SK-N-SH (cell line): Measurements from ENCODE around the gene PFDN5.

Experiments used
- EP300 ChIP-seq, 2 experiments: IDR thresholded peaks; 2 replicates each; pipeline versions ENCODE4 v1.4.0 to v1.6.1; 2012; ENCODE audit warnings: borderline replicate concordance in 1 of 2, low read depth in 1 of 2, low read length in 1 of 2
- JUND ChIP-seq: IDR thresholded peaks from 2 replicates; pipeline ENCODE4 v1.4.0; 2012
- POLR2AphosphoS5 ChIP-seq: IDR thresholded peaks from 2 replicates; pipeline ENCODE4 v1.6.1; 2012; ENCODE audit warnings: low read depth, low read length
- RCOR1 ChIP-seq: fragments of 150-350 bp; IDR thresholded peaks from 2 replicates; pipeline ENCODE4 v1.6.1; 2017; ENCODE audit warnings: antibody characterized with exemption, low read length
- TEAD4 ChIP-seq: IDR thresholded peaks from 2 replicates; pipeline ENCODE4 v1.4.0; 2012; ENCODE audit warnings: mild to moderate bottlenecking, borderline replicate concordance; ENCODE audit not compliant: insufficient read depth
- TF ChIP-seq, protein P1 (sequence below): IDR thresholded peaks from 2 replicates; pipeline ENCODE4 v1.4.0; 2012; ENCODE audit warnings: low read depth, borderline replicate concordance
- TF ChIP-seq, protein P2 (sequence below): fragments of 200-600 bp; sonication (generic); IDR thresholded peaks from 2 replicates; pipeline ENCODE4 v1.6.1; 2017; ENCODE audit warnings: antibody characterized with exemption, mild to moderate bottlenecking, moderate library complexity
- TF ChIP-seq, protein P3 (sequence below): fragments of 150-350 bp; IDR thresholded peaks from 2 replicates; pipeline ENCODE4 v1.6.1; 2017; ENCODE audit warnings: antibody characterized with exemption, low read length, low read depth, borderline replicate concordance
- TF ChIP-seq, protein P4 (sequence below): IDR thresholded peaks from 2 replicates; pipeline ENCODE4 v1.4.0; 2012; ENCODE audit warnings: low read depth, borderline replicate concordance

DNA sequence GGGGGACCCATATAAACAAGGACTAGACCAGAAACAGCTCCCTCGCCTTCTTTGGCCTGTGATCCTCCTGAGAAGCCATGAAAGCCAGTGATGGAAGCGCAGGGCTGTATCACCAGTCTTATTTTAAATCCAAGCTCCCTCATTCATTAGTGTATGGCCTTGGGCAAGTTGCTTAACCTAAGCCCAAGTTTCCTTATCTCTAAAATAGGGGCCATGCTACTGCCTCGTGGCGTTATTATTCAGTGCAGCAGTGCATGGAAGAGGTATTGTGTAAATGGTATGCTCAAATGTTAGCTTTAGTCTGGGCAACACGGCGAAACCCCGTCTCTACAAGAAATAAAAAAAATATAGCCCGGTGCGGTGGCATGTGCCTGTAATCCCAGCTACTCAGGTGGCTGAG is 17.4 kb upstream of the PFDN5 start:
- TF ChIP-seq TEAD4 (no peak), POLR2AphosphoS5 (no peak), EP300 (IDR thresholded peaks at IDR 0.05; ENCODE audit: borderline replicate concordance in 1 of 2, low read depth in 1 of 2, low read length in 1 of 2) (no peak), JUND (no peak), RCOR1 (no peak)
- TF ChIP-seq, protein P1, sequence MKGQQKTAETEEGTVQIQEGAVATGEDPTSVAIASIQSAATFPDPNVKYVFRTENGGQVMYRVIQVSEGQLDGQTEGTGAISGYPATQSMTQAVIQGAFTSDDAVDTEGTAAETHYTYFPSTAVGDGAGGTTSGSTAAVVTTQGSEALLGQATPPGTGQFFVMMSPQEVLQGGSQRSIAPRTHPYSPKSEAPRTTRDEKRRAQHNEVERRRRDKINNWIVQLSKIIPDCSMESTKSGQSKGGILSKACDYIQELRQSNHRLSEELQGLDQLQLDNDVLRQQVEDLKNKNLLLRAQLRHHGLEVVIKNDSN: no peak
- TF ChIP-seq, protein P2, sequence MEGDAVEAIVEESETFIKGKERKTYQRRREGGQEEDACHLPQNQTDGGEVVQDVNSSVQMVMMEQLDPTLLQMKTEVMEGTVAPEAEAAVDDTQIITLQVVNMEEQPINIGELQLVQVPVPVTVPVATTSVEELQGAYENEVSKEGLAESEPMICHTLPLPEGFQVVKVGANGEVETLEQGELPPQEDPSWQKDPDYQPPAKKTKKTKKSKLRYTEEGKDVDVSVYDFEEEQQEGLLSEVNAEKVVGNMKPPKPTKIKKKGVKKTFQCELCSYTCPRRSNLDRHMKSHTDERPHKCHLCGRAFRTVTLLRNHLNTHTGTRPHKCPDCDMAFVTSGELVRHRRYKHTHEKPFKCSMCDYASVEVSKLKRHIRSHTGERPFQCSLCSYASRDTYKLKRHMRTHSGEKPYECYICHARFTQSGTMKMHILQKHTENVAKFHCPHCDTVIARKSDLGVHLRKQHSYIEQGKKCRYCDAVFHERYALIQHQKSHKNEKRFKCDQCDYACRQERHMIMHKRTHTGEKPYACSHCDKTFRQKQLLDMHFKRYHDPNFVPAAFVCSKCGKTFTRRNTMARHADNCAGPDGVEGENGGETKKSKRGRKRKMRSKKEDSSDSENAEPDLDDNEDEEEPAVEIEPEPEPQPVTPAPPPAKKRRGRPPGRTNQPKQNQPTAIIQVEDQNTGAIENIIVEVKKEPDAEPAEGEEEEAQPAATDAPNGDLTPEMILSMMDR: no peak
- TF ChIP-seq, protein P3, sequence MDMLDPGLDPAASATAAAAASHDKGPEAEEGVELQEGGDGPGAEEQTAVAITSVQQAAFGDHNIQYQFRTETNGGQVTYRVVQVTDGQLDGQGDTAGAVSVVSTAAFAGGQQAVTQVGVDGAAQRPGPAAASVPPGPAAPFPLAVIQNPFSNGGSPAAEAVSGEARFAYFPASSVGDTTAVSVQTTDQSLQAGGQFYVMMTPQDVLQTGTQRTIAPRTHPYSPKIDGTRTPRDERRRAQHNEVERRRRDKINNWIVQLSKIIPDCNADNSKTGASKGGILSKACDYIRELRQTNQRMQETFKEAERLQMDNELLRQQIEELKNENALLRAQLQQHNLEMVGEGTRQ: no peak
- TF ChIP-seq, protein P4, sequence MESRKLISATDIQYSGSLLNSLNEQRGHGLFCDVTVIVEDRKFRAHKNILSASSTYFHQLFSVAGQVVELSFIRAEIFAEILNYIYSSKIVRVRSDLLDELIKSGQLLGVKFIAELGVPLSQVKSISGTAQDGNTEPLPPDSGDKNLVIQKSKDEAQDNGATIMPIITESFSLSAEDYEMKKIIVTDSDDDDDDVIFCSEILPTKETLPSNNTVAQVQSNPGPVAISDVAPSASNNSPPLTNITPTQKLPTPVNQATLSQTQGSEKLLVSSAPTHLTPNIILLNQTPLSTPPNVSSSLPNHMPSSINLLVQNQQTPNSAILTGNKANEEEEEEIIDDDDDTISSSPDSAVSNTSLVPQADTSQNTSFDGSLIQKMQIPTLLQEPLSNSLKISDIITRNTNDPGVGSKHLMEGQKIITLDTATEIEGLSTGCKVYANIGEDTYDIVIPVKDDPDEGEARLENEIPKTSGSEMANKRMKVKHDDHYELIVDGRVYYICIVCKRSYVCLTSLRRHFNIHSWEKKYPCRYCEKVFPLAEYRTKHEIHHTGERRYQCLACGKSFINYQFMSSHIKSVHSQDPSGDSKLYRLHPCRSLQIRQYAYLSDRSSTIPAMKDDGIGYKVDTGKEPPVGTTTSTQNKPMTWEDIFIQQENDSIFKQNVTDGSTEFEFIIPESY: no peak
